NCI-H524 (cell line): ENCODE measurements around the gene SND1.
"Not testable (repeated sequence)": the region's sequence is repeated elsewhere in the genome, so short reads cannot be mapped to it uniquely, and the experiment has no call there.

Experiments
- DNase-seq, 2 experiments: peaks; one replicate each; lab custom pipeline; 2025; lab: John Stamatoyannopoulos, UW

The SND1 gene

GRCh38 chr7:127652333-127653248 lies 597 bp downstream of the SND1 start:
- peak in 1 of 2 experiments; percentile 55 for DNase-seq

GRCh38 chr7:127653396-127653795 lies 1.4 kb downstream of the SND1 start:
- no peak for DNase-seq

GRCh38 chr7:127654404-127655394 lies 2.7 kb downstream of the SND1 start:
- DNase-seq, result peak in 1 of 2 experiments; percentile 26

DNA sequence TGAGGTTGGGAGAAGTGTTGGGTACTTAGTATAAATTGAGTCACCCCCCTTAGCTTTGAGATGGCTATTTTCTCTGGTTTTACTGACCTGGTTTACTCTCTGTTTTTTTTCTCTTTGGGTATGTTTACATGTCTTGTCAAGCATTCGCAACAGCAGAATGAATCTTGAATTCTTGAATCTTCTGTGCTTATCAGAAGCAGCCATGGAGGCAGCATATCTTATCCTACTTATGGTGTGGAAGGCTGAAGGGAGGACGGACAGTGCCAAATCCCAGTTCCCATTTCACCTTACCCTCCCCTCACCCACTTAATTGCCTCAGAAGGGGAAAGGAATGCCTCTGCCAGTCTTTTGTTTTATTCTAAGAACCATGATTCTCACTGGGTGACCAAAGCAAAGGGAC lies 3.7 kb downstream of the SND1 start:
- no peak for DNase-seq

- DNase-seq, result no peak
These were observed 5.5 kb downstream of the SND1 start for GRCh38 chr7:127657500-127657899.

DNA sequence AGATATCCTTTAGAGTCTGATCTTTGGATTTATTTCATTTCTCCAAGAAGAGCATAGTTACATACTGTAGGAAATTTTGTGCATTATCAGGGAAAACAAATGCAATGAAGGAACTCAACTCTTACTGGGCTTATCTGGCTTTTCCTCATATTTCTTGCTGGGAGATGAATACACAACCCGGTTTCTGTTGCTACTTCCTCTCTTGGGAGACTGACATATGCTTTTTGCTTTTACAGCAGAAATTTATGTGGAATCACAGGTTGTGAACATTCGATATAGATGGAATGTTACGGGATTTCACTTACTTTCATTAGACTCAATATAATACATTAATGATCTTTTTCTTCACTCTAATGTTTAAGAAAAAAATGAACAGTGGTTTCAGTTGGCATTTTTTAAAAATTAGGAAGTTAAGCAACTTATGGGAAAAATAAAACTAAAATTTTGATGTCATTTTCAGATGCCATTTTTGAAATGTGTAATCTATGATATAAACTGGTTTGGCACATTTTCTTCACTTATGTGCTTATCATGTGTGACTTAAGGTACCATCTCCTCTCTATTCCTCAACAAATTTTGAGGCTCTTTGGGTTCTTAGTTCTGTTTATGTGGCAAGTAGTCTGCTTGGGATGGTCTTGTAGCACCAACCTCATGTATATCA lies 7.1 kb downstream of the SND1 start:
- DNase-seq, result no peak

DNA sequence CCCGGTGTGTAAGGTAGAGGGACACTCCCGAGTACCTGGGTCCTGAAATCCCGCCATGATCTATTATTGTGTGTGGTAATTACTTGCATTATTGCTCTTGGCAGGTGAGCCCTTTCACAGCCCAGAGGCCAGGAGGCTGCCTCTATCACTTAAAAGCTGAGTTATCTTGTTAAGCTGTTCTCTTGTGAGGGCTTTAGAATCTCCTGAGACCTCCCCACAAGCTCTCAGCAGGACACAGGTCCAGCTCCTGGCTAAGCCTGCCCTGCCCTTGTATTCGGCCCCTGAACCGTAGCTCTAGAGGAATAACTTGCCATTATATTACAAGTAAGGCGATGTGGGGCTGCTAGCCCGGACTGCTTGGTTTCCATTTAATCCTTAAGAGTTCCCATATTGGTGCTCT lies 13.9 kb downstream of the SND1 start:
- DNase-seq, result no peak

DNA sequence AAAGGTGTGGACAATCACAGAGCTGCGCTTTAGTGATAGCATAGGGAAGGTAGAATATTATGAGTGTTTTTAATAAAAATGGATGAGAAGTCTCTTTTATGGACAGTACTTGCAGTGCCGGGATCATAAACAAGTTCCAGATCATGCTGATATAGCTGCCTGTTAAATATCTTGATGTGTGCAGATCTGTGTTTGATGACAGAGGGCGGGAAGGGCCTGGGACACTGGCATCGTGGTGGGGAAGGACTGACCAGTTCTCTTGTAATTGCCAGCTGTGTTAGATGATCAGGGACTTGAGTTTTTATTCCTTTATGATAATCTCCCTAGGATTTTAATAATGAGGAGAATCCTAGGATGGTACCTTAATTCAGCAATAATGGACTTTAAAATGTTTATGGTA lies 14.6 kb downstream of the SND1 start:
- no peak for DNase-seq

DNA sequence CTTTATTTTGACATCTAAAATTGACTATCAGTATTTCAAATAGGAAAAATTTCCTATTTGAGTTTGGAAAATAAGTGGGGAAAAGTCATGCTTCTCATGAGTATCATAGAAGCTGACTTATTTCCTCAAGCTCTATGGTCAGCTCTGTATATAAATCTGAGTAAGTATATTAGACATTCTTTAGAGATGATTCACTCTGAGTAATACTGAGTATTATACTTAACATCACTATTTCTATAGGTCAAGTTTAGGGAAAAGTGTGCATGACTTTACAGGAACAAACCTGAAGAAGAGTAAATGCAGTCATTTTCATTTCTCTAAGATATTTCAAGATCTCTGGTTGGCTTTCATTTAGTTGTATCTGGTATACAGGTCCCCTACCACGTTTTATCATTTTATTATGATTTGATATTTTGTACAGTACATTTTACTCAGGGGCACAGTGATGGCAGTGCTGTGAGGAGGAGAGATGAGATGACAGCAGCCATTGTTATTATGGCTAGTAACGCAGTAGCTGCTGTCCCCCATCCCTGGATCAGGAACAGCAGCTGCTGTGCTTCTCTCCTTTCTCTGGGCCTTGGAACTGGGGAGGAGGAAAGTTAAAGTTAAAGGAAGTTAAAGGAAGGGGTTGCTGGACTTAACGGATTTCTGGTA lies 15.2 kb downstream of the SND1 start:
- no peak for DNase-seq

DNA sequence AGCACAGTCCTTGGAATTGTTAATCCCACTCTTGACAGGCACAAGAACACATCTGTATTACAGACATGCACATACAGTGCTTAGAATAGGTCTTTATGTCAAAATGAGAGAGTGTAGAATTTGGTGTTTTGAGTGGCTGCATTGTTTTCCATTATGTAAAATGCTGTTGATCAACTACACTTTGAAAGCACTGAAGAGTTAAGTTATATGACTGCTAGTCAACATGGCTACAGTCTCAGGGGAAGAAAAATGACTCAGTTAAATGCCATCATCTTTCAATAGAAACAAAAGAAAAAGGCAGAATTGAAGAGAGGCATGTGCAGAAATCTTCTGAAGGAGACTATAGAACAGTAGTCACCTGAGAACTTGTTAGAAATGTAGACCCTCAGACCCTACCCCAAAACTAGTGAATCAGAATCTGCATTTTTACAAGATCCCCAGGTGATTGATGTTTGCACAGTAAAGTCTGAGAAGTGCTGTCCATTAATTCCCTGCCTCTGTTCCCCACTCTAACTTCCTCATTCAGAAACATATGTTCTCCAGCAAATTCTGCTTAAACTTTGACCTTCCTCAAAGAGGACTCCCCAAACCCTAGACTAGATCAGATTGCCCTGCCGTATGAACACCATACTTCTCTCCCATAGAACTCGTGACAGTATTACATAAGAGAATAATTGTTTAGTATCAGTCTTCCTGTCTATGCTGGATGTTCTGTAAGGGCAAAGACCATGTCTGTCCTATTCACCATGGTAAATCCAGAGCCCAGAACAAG lies 16.0 kb downstream of the SND1 start:
- no peak for DNase-seq

GRCh38 chr7:127671341-127671740 lies 19.3 kb downstream of the SND1 start:
- no peak for DNase-seq

DNA sequence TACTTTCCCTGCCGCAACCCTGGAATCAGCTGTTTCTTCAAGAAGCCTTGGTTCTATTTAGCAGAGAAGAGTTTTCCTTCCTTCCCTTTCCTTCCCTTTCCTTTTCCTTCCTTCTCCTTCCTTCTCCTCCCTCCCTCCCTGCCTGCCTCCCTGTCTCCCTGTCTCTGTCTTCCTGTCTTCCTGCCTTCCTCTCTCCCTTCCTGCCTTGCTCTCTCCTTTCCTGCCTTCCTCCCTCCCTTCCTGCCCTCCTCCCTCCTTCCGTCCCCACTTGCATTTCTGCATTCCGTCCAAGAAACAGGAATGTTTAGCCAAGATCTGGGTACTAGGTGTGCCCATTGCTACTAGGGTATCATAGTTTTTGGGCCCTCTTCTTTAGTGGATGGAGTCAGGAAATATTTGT lies 21.9 kb downstream of the SND1 start:
- DNase-seq, result no peak

DNA sequence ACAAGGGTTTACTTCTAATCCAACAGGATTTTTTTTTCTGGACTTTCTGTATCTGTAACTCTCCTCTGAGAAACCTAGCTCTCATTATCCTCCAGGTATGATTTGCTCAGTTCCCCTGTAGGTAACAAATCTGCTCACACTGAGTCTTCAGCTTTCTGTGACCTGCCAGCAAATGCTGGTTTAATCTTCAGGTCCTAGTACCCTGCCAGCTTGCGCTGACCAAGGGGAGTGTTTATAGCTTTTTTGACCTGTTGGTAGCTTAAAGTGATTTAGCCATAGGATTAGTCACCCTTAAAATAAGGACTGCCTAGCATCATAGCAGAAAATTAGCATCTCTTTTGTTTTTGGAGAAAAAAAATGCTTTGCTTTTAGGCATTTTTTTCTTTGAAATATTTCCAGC lies 22.4 kb downstream of the SND1 start:
- no peak for DNase-seq

DNA sequence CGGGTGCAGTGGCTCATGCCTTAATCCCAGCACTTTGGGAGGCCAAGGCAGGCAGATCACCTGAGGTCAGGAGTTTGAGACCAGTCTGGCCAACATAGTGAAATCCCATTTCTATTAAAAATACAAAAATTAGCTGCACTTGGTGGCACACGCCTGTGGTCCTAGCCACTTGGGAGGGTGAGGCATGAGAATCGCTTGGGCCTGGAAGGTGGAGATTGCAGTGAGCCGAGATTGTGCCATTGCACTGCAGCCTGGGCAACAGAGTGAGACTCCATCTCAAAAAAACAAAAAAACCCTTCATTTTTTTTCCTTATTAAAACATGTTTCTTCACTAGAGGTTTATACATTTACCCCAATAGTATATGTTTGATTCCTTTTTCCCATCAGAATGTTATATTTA lies 22.9 kb downstream of the SND1 start:
- DNase-seq, result not testable (repeated sequence)

DNA sequence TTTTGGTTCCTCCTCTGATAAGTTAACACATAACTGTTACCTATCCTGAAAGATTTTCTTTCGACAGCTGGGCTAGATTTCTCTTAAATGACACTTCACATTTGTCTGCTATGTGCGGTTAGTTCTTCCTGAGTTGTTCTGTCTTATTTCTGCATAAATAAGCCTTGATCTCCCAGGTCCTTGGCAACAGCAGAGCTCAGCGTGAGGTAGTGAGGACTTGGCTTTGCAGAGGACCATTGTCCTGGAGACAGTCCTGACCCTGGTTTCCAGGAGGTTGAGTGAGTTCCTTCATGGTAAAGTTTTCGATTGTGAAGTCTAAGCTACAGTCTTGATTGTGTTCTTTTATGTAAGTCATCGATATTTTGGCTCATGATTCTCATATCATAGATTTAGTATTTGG lies 23.7 kb downstream of the SND1 start:
- no peak for DNase-seq

DNA sequence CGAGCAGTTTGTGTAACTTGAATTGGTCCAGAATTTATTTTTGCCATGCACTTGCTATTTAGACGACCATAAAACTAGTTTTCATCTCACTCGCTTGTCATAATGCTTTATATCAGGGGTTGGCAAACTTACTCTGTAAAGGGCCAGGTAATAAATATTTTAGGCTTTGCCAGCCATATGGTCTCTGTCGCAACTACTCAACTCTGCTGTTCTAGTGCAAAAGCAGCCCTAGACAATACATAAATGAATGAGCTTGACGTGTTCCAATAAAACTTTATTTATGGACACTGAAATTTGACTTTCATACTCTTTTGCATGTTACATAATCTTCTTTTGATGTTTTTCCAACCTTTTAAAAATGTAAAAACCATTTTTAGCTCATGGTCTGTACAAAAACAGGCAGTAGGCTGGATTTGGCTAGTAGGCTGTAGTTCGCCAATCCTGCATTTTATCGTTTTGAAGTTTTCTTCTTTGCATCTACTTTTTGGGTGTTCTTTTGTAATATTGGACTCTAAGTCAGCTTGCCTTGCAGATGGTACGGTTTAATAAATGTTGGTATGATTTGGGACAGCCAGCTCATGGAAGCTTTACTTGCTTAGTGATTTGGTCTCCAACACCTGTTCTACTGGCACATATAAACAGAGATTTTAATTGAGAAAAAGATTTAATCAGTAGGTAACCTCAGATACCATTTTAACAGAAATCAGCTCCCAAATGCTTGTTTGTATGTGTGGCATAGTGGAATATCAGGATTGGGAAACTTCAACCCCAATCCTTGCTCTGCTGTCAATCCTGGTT lies 25.6 kb downstream of the SND1 start:
- DNase-seq, result no peak

- DNase-seq, result no peak
These were observed 26.3 kb downstream of the SND1 start for GRCh38 chr7:127678337-127678736.

- no peak for DNase-seq
These were observed 27.0 kb downstream of the SND1 start for GRCh38 chr7:127678947-127679346.

DNA sequence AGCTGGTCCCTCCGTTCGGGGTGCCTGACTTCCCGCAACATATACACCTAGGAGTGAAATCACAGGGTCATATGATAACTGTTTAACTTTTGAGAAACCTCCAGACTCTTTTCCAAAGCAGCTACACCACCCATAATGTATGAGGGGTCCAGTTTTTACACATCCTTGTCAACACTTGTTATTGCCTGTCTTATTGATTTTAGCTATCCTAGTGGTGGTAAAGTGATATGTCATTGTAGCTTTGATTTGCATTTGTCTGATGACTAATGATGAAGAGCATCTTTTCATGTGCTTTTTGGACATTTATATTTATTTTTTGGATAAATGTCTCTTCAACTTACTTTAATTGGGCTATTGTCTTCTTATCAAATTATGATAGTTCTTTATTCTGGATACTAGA lies 29.0 kb downstream of the SND1 start:
- DNase-seq, result no peak

- DNase-seq, result no peak
These were observed 30.1 kb downstream of the SND1 start for GRCh38 chr7:127682140-127682539.
